ENCODE data around the gene THRB.

Gene THRB

GRCh38 chr3:24190256-24190655 is 304.4 kb downstream of the THRB start:
- no peak overlapping the region for H3K4me3 ChIP-seq (ENCODE audit: low read depth, low read length)
- DNase-seq (ENCODE audit: low read depth), result no peak
- TF ChIP-seq, protein P1, sequence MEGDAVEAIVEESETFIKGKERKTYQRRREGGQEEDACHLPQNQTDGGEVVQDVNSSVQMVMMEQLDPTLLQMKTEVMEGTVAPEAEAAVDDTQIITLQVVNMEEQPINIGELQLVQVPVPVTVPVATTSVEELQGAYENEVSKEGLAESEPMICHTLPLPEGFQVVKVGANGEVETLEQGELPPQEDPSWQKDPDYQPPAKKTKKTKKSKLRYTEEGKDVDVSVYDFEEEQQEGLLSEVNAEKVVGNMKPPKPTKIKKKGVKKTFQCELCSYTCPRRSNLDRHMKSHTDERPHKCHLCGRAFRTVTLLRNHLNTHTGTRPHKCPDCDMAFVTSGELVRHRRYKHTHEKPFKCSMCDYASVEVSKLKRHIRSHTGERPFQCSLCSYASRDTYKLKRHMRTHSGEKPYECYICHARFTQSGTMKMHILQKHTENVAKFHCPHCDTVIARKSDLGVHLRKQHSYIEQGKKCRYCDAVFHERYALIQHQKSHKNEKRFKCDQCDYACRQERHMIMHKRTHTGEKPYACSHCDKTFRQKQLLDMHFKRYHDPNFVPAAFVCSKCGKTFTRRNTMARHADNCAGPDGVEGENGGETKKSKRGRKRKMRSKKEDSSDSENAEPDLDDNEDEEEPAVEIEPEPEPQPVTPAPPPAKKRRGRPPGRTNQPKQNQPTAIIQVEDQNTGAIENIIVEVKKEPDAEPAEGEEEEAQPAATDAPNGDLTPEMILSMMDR (conservative IDR thresholded peaks at IDR 0.05; ENCODE audit: low read depth, low read length), result no peak

- TF ChIP-seq, protein P1 (conservative IDR thresholded peaks at IDR 0.05; ENCODE audit: low read depth, low read length), result peak; percentile 84
- no peak overlapping the region for H3K4me3 ChIP-seq (ENCODE audit: low read depth, low read length)
- peak; percentile 86 for DNase-seq (ENCODE audit: low read depth)
These were observed 308.8 kb downstream of the THRB start for GRCh38 chr3:24185738-24186384.

DNA sequence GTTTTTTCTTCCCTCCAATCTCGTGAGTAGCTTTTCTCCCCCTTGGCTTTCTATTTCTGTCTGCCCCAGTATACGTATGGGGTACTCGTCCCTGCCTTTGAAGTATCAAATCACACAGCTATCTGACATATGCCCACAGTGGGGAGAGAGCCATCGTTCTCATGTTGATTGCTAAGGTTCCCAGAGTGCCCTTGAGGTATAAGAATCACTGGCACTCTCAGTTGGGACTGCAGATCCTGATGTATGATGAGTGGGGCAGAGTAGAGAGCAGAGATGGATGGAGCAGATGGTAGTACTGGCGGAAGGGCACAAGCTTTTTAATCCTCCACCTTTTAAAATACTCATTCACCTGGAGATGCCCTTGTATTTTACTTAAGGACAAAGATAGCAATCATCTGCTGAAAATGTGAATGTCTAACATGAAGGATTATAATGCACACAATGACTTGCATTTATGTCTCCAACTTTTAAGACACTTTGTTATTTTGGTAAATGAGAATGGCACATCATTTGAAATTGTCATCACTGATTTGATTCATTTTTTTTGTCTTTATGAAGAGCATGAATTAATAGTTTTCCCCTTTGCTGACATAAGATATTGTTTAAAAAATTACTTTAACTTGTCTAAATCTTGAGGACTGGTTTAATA is 310.0 kb downstream of the THRB start:
- TF ChIP-seq, protein P1 (conservative IDR thresholded peaks at IDR 0.05; ENCODE audit: low read depth, low read length), result no peak
- H3K4me3 ChIP-seq (ENCODE audit: low read depth, low read length), result no peak overlapping the region
- DNase-seq (ENCODE audit: low read depth), result no peak

DNA sequence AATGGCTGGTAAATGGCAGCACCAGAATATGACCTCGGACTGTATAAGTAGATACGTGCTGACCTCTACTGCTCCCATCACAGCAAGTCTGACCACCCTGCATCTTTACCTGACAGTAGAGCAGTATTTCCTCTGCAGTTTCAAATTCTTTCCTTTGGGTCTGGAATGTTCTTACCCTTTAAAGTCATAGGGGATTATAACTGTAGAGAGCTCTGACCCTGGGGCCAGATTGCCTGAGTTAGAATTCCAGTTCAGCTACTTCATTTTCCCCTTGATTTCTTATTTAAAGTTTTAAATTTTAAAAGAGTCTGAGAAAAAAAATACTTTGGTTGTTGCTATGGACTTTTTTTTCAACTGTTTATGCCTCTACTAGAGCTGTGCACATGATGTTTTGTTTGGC is 311.9 kb downstream of the THRB start:
- DNase-seq (ENCODE audit: low read depth), result no peak
- TF ChIP-seq, protein P1 (conservative IDR thresholded peaks at IDR 0.05; ENCODE audit: low read depth, low read length), result no peak
- H3K4me3 ChIP-seq (ENCODE audit: low read depth, low read length), result no peak overlapping the region

GRCh38 chr3:24181256-24181655 is 313.4 kb downstream of the THRB start:
- TF ChIP-seq, protein P1 (conservative IDR thresholded peaks at IDR 0.05; ENCODE audit: low read depth, low read length), result no peak
- DNase-seq (ENCODE audit: low read depth), result no peak
- H3K4me3 ChIP-seq (ENCODE audit: low read depth, low read length), result no peak overlapping the region

DNA sequence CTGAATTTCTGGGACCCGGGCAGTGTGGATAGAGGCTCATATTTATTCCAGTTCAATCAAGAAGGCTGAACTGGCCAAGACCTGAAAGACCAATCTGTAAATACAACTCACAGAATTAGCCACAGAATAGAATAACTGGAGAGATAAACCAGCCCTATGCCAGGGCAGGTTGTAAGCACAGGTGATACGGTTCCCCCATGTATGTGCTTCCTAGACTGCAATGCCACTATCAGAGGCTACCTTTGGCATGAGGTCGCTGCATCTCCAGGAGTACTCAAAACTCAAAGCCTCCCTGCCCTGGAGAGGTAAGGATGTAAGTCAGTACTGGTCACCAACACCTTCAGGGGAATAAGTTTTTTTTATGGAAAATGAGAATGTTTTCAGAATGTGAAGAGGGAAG is 314.0 kb downstream of the THRB start:
- TF ChIP-seq, protein P1 (conservative IDR thresholded peaks at IDR 0.05; ENCODE audit: low read depth, low read length), result no peak
- no peak overlapping the region for H3K4me3 ChIP-seq (ENCODE audit: low read depth, low read length)
- no peak for DNase-seq (ENCODE audit: low read depth)

DNA sequence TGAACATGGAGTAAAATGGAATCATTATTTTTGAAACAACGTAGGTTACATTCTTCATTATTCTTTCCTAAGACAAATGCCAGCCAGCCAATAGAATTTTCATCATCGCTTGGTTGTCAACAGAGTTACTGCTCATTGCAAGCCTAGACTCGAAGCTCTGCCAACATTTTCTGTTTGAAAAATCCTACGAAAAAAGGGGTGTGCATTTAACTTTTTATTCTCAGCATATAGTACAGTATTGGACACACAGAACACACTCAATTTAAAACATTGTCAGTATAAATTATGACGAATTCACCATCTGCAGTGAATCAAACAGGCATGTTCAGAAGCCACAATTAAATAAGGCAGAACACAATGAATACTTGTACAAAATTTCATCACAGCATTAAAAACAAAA is 317.4 kb downstream of the THRB start:
- no peak overlapping the region for H3K4me3 ChIP-seq (ENCODE audit: low read depth, low read length)
- TF ChIP-seq, protein P1 (conservative IDR thresholded peaks at IDR 0.05; ENCODE audit: low read depth, low read length), result no peak
- no peak for DNase-seq (ENCODE audit: low read depth)
